T-cell (primary cell): ENCODE data around the gene LRP10. TPM values are rescaled to one million over a fixed set of nuclear protein-coding genes. Genes with fewer than 3 reads are reported as not detected.
A peak's percentile ranks its signal among the peaks of the same experiment; 100 is the strongest.
"Not testable (repeated sequence)": the region's sequence is repeated elsewhere in the genome, so short reads cannot be mapped to it uniquely, and the experiment has no call there.

Source experiments
- ATAC-seq, 4 experiments: fragments of 200-7000 bp in 3 of 4; fragments of 150-1000 bp in 1 of 4; cut with Tn5 transposase; replicated peaks in 1 of 4; 1 replicate in 3 of 4; 2 replicates in 1 of 4; pipeline ENCODE4 v1.10.0; 2021; ENCODE audit warnings: moderate library complexity in 3 of 4, mild to moderate bottlenecking in 2 of 4, moderate number of reproducible peaks in 1 of 4
- CTCF ChIA-PET, 2 donors: fragments of 300-600 bp; sonication (Branson Sonifier 250); formaldehyde crosslinking; loops; one replicate each; lab custom pipeline; 2022; ENCODE audit warnings: antibody characterized with exemption in 2 of 2; lab: Charles Lee
- POLR2A ChIA-PET, 2 donors: fragments of 300-600 bp; sonication (Branson Sonifier 250); formaldehyde crosslinking; loops; one replicate each; lab custom pipeline; 2022; ENCODE audit warnings: antibody characterized with exemption in 2 of 2; lab: Charles Lee
- DNase-seq, 35 experiments: peaks; one replicate each; pipeline versions ENCODE4 v3.0.0 to v3.0.0-alpha.2; 2013 to 2023
- H3K27ac ChIP-seq: one replicate; pipeline ENCODE4 v1.5.1; 2013; ENCODE audit warnings: low read length
- H3K27me3 ChIP-seq, 2 experiments: replicated peaks in 1 of 2; 1 replicate in 1 of 2; 2 replicates in 1 of 2; pipeline versions ENCODE4 v1.6.1 to v1.7.0; 2013; ENCODE audit warnings: low read length in 1 of 2, mixed read lengths in 1 of 2; ENCODE audit not compliant: control insufficient read depth in 2 of 2, insufficient read depth in 2 of 2; ENCODE audit errors: extremely low read depth in 1 of 2
- H3K36me3 ChIP-seq, 2 donors: 1 replicate in 1 of 2; 2 replicates in 1 of 2; pipeline versions ENCODE4 v1.6.1 to v1.7.0; 2013; ENCODE audit warnings: low read length in 1 of 2; ENCODE audit not compliant: control insufficient read depth in 2 of 2, insufficient read depth in 1 of 2; ENCODE audit errors: extremely low read depth in 1 of 2
- H3K4me1 ChIP-seq, 2 experiments: 1 replicate in 1 of 2; 2 replicates in 1 of 2; pipeline versions ENCODE4 v1.6.1 to v1.7.0; 2013; ENCODE audit warnings: low read length in 2 of 2, mixed read lengths in 1 of 2; ENCODE audit not compliant: insufficient read depth in 2 of 2, control insufficient read depth in 1 of 2; ENCODE audit errors: extremely low read depth in 1 of 2
- H3K4me3 ChIP-seq, 2 donors: 1 replicate in 1 of 2; 2 replicates in 1 of 2; pipeline versions ENCODE4 v1.5.1 to v1.7.0; 2013; ENCODE audit warnings: mild to moderate bottlenecking in 2 of 2, low read length in 1 of 2, moderate library complexity in 1 of 2; ENCODE audit not compliant: control insufficient read depth in 1 of 2; ENCODE audit errors: extremely low read depth in 1 of 2
- H3K9me3 ChIP-seq: 2 replicates; pipeline ENCODE4 v1.7.0; 2013
- H3K27ac Mint-ChIP-seq, 2 donors: one replicate each; pipeline ENCODE4 v1.8.0; 2020 to 2021; ENCODE audit warnings: mild to moderate bottlenecking in 2 of 2, mixed read lengths in 2 of 2
- H3K27me3 Mint-ChIP-seq, 2 donors: one replicate each; pipeline ENCODE4 v1.8.0; 2021 to 2022; ENCODE audit warnings: mixed read lengths in 2 of 2
- H3K36me3 Mint-ChIP-seq: one replicate; pipeline ENCODE4 v1.8.0; 2021; ENCODE audit warnings: mixed read lengths
- H3K4me1 Mint-ChIP-seq, 3 donors: one replicate each; pipeline ENCODE4 v1.8.0; 2020 to 2022; ENCODE audit warnings: mixed read lengths in 3 of 3, mild to moderate bottlenecking in 1 of 3
- H3K4me3 Mint-ChIP-seq, 3 donors: one replicate each; pipeline ENCODE4 v1.8.0; 2020 to 2022; ENCODE audit warnings: mild to moderate bottlenecking in 3 of 3, mixed read lengths in 3 of 3, moderate library complexity in 3 of 3
- H3K9me3 Mint-ChIP-seq, 3 donors: one replicate each; pipeline ENCODE4 v1.8.0; 2020 to 2022; ENCODE audit warnings: mixed read lengths in 3 of 3
- WGBS: methylation state at CpG from one replicate; pipeline ENCODE4 v1.1.5; 2013; ENCODE audit warnings: missing lambda C conversion rate; ENCODE audit not compliant: insufficient coverage; 5-methylcytosine and 5-hydroxymethylcytosine counted together
- total RNA-seq, 35 experiments: library from RNA in 6 of 35; stranded (reverse) in 6 of 35; fragments of 120-200 nt in 1 of 35; gene quantifications; one replicate each; pipeline versions ENCODE4 v1.2.1 to v1.2.4 and lab custom pipeline; 2013 to 2026

Gene LRP10
- total RNA-seq, 5 donors from 2014 or later (not counting 1 experiment from before 2014, with no cell fraction given) = 67.0 to 103 (median 89.9) TPM

DNA sequence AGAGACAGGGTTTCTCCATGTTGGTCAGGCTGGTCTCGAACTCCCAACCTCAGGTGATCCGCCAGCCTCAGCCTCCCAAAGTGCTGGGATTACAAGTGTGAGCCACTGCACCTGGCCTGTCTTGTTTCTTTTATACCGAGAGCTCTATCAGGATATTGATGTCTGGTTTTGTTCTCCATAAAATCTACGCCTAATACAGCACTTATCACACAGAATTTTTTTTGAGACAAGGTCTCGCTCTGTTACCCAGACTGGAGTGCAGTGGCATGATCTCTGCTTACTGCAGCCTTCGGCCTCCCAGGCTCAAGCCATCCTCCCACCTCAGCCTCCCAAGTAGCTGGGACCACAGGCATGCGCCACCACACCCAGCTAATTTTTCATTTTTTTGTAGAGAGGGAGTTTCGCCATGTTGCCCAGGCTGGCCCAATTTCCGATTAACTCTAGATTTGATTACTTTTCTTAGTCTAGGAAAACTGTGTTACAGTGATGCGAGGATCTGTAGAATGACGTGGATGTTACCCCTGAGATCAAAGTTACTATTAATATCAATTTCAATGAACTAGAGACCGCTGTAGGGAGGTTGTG lies 42.4 kb upstream of the LRP10 start:
- Histone ChIP-seq H3K27ac (peak overlapping the region; percentile 77), H3K36me3 (peaks cover 0 to 22% of the 10 kb centered on the region in 2 donors), H3K4me1 (peaks cover 13 to 29% of the 10 kb centered on the region in 2 experiments), H3K4me3 (peak overlapping the region; percentile 85 to 99), H3K27me3 (peaks cover 0 to 15% of the 10 kb centered on the region in 2 experiments)
- H3K9me3 Mint-ChIP-seq, DNase-seq, ATAC-seq, H3K27me3 Mint-ChIP-seq, H3K9me3 ChIP-seq, POLR2A ChIA-PET: not testable (repeated sequence)
- Mint-ChIP-seq H3K4me1 (peaks cover 32 to 39% (median 36%) of the 10 kb centered on the region in 3 donors), H3K36me3 (peaks cover 14% of the 10 kb centered on the region), H3K27ac (peak overlapping the region; percentile 91 to 97), H3K4me3 (peak overlapping the region; percentile 89 to 93 (median 90))
- CTCF ChIA-PET = interaction anchor here in 1 of 2 donors (0.6 to 2.0 kb wide), 4 partner anchors 63 to 259 kb away, joined by 3 to 7 read pairs (median 3); partner anchors contain the start of gene OXA1L
- no CpG with 5 or more reads among the region's 12 CpGs for WGBS

DNA sequence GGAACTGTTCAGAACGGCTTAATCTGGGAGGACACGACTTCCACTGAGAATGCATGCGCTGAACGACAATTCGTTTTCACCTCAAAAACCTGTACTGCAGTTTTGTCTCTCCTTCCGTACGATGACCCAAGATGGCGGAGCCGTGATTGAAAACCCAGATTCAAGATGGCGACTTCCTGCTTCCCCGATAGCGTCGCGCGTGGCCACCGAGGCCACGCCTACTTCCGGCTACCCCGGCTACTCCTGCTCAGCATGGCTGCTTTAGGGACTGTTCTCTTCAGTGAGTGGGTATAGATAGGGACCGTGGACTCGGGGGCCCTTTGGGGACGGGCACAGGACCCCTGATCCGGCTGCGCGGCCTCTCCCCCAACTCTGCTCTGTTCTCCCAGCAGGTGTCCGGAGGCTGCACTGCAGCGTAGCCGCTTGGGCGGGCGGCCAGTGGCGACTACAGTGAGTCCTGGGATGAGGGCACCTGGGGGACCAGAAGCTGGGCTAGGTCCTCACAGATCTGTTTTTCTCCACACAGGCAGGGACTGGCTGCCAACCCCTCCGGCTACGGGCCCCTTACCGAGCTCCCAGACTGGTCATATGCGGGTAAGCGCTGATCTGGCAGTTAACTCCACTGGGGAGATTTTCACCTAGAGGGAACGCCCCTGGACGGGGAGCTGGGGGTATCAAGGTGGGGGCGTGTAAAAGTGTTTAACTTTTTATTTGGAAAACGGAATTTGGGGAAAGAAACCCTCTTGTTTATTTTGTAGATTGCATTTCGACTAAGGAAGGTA lies 41.7 kb upstream of the LRP10 start, which contains the start of gene MRPL52:
TSS of gene MRPL52 (plus strand) at position 227 of the 782 bp plus-strand sequence. CDS start at position 253, 26 bp downstream.
- no peaks in the 10 kb centered on the region for H3K9me3 ChIP-seq
- peak within 1 kb of the TSS; percentile 91 to 97 for H3K27ac Mint-ChIP-seq
- H3K27me3 ChIP-seq = peaks cover 0 to 11% of the 10 kb centered on the region in 2 experiments
- 0% methylated on average over 37 of the region's 41 CpGs for WGBS
- peaks cover 26 to 34% (median 31%) of the 10 kb centered on the region in 3 donors for H3K4me1 Mint-ChIP-seq
- H3K36me3 Mint-ChIP-seq = peaks cover 17% of the 10 kb centered on the region
- CTCF ChIA-PET = interaction anchor here (0.7 to 2.0 kb wide), 7 partner anchors 23 to 260 kb away, joined by 3 to 7 read pairs (median 4); partner anchors contain the start of genes DAD1 (in 1 of the 2) and OXA1L (in 1 of the 2)
- H3K27me3 Mint-ChIP-seq = no peaks in the 10 kb centered on the region
- ATAC-seq (peak; percentile 95 to 99 (median 98)), DNase-seq (peak; percentile 74 to 95 (median 90))
- H3K4me1 ChIP-seq = peaks cover 9 to 22% of the 10 kb centered on the region in 2 experiments
- peak within 1 kb of the TSS; percentile 85 to 99 for H3K4me3 ChIP-seq
- peak within 1 kb of the TSS; percentile 77 for H3K27ac ChIP-seq
- peak within 1 kb of the TSS; percentile 89 to 93 (median 90) for H3K4me3 Mint-ChIP-seq
- POLR2A ChIA-PET = interaction anchor here in 1 of 2 donors (0.5 to 1.0 kb wide), 5 partner anchors 64 to 674 kb away, joined by 3 to 5 read pairs (median 3); partner anchors contain the start of genes ACIN1 and C14orf119
- H3K36me3 ChIP-seq = peaks cover 1 to 27% of the 10 kb centered on the region in 2 donors
- H3K9me3 Mint-ChIP-seq = peaks cover 0 to 3% (median 0%) of the 10 kb centered on the region in 3 donors

DNA sequence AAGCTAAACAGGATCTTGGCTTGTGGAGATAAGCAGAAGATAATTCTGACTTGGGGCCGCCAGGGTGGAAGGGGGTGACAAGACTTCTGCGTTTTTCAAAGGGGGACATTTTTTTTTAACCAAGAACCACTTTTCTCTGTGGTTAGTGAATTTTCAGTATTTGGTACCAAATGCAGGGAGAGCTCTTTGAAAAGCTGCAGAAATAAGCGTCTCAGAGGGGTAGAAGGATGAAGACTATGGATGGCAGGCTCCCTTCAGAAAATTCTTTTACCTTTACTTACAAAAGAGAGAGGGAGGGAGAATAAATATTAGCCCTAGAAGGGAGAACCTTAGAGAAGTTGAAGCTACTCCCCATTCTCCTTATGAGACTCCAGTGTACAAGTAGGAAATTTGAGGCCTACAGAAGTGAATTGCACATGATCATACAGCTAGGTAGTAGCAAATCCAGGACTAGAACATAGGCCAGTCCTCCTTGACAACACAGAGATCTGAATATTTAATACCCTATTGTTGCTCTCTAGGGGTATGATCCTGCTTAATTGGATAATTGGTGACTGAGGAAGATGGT lies 41.0 kb upstream of the LRP10 start:
- Histone ChIP-seq H3K4me3 (peak overlapping the region; percentile 85 to 99), H3K36me3 (peaks cover 4 to 27% of the 10 kb centered on the region in 2 donors), H3K4me1 (peaks cover 7 to 19% of the 10 kb centered on the region in 2 experiments), H3K27ac (no peak overlapping the region), H3K27me3 (peaks cover 0 to 11% of the 10 kb centered on the region in 2 experiments), H3K9me3 (no peaks in the 10 kb centered on the region)
- peak in 2 of 35 experiments; percentile 19 to 31 for DNase-seq
- Mint-ChIP-seq H3K36me3 (peaks cover 20% of the 10 kb centered on the region), H3K9me3 (peaks cover 0 to 3% (median 0%) of the 10 kb centered on the region in 3 donors), H3K27me3 (no peaks in the 10 kb centered on the region), H3K4me3 (peak overlapping the region; percentile 89 to 93 (median 90)), H3K27ac (peak overlapping the region; percentile 91 to 97), H3K4me1 (peaks cover 22 to 32% (median 28%) of the 10 kb centered on the region in 3 donors)
- peak; percentile 7 to 25 (median 15) for ATAC-seq
- ChIA-PET CTCF (interaction anchor here (0.6 to 2.0 kb wide), 8 partner anchors 22 to 261 kb away, joined by 3 to 7 read pairs (median 4); partner anchors contain the start of genes DAD1 (in 1 of the 2) and PSMB5 (in 1 of the 2)), POLR2A (interaction anchor here in 1 of 2 donors (0.5 to 1.0 kb wide), 6 partner anchors 65 to 675 kb away, joined by 3 to 6 read pairs (median 4); partner anchors contain the start of genes ACIN1 and C14orf119)
- WGBS = no CpG with 5 or more reads among the region's 3 CpGs

DNA sequence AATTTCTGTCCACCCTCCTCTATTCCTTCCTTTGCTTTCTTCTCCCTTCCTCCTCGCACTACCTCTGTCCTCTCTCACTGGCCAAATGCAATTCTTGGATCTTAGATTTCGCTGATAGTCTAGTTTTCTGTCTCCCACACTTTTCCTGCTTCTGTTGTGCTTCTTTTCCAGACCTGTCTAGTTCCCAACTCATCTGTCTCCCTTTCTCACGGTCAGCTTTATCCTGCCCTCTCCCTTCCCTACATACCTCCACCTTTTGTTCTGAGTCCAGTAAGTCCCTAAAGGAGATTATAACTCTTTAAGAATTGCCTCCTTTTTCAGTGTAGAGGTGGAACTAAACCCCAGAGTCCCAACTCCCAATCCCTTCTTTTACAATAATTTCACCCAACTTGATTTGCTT lies 36.0 kb upstream of the LRP10 start:
- Histone ChIP-seq H3K27me3 (peaks cover 0 to 36% of the 10 kb centered on the region in 2 experiments), H3K4me3 (no peak overlapping the region), H3K36me3 (peaks cover 4 to 27% of the 10 kb centered on the region in 2 donors), H3K9me3 (no peaks in the 10 kb centered on the region), H3K27ac (no peak overlapping the region), H3K4me1 (peaks cover 9 to 28% of the 10 kb centered on the region in 2 experiments)
- H3K4me3 Mint-ChIP-seq = peak overlapping the region in 1 of 3 donors; percentile 90
- H3K27ac Mint-ChIP-seq = peak overlapping the region; percentile 0 to 29
- POLR2A ChIA-PET = interaction anchor here in 1 of 2 donors (1.2 kb wide), 1 partner anchor 28 kb away, joined by 3 read pairs; no protein-coding TSS in a partner anchor
- peaks cover 20% of the 10 kb centered on the region for H3K36me3 Mint-ChIP-seq
- peaks cover 9 to 24% of the 10 kb centered on the region in 2 donors for H3K27me3 Mint-ChIP-seq
- DNase-seq (no peak), ATAC-seq (no peak)
- H3K9me3 Mint-ChIP-seq = no peaks in the 10 kb centered on the region
- WGBS = 100% methylated on average over 2 of the region's 3 CpGs
- CTCF ChIA-PET = interaction anchor here (0.7 to 1.5 kb wide), 3 partner anchors 17 to 266 kb away, joined by 3 to 5 read pairs (median 3); no protein-coding TSS in a partner anchor
- H3K4me1 Mint-ChIP-seq = peaks cover 18 to 31% (median 25%) of the 10 kb centered on the region in 3 donors

DNA sequence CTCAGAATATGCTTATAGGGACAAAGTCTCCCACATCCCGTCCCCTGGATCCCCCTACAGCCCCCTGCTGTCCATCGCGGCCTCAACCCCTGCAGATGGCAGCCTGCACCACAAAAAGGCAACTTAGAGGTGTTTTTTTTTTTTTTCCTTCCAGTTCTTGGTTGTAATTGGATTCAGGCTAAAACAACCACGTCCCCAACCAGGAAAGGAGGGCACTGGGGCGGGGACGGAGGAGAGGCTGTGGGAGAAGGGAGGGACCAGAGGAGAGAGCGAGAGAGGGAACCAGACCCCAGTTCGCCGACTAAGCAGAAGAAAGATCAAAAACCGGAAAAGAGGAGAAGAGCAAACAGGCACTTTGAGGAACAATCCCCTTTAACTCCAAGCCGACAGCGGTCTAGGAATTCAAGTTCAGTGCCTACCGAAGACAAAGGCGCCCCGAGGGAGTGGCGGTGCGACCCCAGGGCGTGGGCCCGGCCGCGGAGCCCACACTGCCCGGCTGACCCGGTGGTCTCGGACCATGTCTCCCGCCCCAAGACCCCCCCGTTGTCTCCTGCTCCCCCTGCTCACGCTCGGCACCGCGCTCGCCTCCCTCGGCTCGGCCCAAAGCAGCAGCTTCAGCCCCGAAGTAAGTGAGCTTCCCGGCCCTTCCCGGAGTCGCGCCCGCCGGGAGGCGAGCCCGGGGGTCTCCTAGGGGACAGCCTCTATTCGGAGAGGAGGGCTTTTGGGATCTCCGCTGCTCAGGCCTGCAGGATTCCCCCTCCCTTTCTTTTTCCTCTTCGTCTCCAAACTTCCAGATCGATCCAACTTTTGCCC lies 35.0 kb upstream of the LRP10 start, which contains the start of gene MMP14:
TSS of gene MMP14 (plus strand) at position 285 of the 813 bp plus-strand sequence. CDS start at position 518, 233 bp downstream.
- peak within 1 kb of the TSS; percentile 29 to 55 for H3K27ac Mint-ChIP-seq
- ChIA-PET POLR2A (no interaction called here), CTCF (interaction anchor here (0.5 to 0.7 kb wide), 2 partner anchors 18 to 235 kb away, joined by 3 to 4 read pairs; no protein-coding TSS in a partner anchor)
- Histone ChIP-seq H3K27ac (no peak within 1 kb of the TSS), H3K27me3 (peaks cover 0 to 45% of the 10 kb centered on the region in 2 experiments), H3K4me1 (peaks cover 6 to 21% of the 10 kb centered on the region in 2 experiments), H3K9me3 (no peaks in the 10 kb centered on the region), H3K36me3 (peaks cover 4 to 20% of the 10 kb centered on the region in 2 donors), H3K4me3 (peak within 1 kb of the TSS; percentile 43 to 78)
- peak within 1 kb of the TSS; percentile 81 to 90 (median 87) for H3K4me3 Mint-ChIP-seq
- WGBS = 37% methylated on average over 31 of the region's 46 CpGs
- peaks cover 9 to 21% (median 18%) of the 10 kb centered on the region in 3 donors for H3K4me1 Mint-ChIP-seq
- no peaks in the 10 kb centered on the region for H3K9me3 Mint-ChIP-seq
- ATAC-seq = no peak
- peaks cover 16% of the 10 kb centered on the region for H3K36me3 Mint-ChIP-seq
- no peak for DNase-seq
- H3K27me3 Mint-ChIP-seq = peaks cover 13 to 28% of the 10 kb centered on the region in 2 donors
